ENCODE data around the gene APOB. TPM values are rescaled to one million over a fixed set of nuclear protein-coding genes. Genes with fewer than 3 reads are reported as not detected.

The APOB gene
- total and polyA plus RNA-seq, 2 of the 13 experiments (the other 11 are each of a cell fraction or from before 2014, with no cell fraction given), result 1,569 to 2,515 TPM

DNA sequence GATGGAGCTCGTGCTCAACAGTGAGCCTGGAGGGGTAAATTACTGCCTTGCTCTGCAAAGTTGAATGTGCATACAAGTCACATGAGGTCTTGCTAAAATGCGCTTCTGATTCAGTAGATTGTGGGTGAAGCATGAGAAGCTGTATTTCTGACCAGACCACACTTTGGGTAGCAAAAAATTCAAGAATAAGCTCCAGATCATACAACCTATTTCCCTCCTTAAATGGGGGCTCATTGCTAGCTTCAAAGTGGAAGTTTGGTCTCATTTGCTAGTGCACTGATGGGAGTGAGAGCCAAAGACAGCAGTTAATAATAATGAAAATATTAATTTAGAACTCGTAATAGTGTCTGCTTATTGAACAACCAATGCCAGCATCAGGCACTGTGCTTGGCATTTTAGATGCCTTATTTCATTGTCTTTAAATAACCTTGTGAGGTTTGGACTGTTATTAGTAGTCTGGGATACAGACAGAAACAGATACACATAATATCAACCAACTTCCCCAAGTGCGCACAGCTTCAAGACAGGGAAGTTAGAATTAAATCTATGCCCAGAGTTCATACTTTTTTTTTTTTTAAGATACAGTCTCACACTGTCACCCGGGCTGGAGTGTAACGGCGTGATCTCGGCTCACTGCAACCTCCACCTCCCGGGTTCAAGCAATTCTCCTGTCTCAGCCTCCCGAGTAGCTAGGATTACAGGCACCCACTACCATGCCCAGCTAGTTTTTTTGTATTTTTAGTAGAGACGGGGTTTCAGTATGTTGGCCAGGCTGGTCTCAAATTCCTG is 18.0 kb downstream of the APOB start (continued):
- TF ChIP-seq, protein P1, sequence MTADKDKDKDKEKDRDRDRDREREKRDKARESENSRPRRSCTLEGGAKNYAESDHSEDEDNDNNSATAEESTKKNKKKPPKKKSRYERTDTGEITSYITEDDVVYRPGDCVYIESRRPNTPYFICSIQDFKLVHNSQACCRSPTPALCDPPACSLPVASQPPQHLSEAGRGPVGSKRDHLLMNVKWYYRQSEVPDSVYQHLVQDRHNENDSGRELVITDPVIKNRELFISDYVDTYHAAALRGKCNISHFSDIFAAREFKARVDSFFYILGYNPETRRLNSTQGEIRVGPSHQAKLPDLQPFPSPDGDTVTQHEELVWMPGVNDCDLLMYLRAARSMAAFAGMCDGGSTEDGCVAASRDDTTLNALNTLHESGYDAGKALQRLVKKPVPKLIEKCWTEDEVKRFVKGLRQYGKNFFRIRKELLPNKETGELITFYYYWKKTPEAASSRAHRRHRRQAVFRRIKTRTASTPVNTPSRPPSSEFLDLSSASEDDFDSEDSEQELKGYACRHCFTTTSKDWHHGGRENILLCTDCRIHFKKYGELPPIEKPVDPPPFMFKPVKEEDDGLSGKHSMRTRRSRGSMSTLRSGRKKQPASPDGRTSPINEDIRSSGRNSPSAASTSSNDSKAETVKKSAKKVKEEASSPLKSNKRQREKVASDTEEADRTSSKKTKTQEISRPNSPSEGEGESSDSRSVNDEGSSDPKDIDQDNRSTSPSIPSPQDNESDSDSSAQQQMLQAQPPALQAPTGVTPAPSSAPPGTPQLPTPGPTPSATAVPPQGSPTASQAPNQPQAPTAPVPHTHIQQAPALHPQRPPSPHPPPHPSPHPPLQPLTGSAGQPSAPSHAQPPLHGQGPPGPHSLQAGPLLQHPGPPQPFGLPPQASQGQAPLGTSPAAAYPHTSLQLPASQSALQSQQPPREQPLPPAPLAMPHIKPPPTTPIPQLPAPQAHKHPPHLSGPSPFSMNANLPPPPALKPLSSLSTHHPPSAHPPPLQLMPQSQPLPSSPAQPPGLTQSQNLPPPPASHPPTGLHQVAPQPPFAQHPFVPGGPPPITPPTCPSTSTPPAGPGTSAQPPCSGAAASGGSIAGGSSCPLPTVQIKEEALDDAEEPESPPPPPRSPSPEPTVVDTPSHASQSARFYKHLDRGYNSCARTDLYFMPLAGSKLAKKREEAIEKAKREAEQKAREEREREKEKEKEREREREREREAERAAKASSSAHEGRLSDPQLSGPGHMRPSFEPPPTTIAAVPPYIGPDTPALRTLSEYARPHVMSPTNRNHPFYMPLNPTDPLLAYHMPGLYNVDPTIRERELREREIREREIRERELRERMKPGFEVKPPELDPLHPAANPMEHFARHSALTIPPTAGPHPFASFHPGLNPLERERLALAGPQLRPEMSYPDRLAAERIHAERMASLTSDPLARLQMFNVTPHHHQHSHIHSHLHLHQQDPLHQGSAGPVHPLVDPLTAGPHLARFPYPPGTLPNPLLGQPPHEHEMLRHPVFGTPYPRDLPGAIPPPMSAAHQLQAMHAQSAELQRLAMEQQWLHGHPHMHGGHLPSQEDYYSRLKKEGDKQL (CRISPR knock-in tag; IDR thresholded peaks at IDR 0.05; ENCODE audit: low read depth), result no peak
- TF ChIP-seq ZNF556 (CRISPR knock-in tag; IDR thresholded peaks at IDR 0.05; ENCODE audit: borderline replicate concordance) (0 out of 2 replicates have a peak, but pooled peaks have one; percentile 23), RBM22 (optimal IDR thresholded peaks at IDR 0.05; ENCODE audit: low read length) (peak; percentile 97), PHB2 (IDR thresholded peaks at IDR 0.05; ENCODE audit: partially characterized antibody) (no peak), NCOA1 (CRISPR knock-in tag; IDR thresholded peaks at IDR 0.05) (peak; percentile 5; the same call in 1 of the 2 replicates), POLR2G (IDR thresholded peaks at IDR 0.05; ENCODE audit: low read depth, low read length) (peak; percentile 47), IRX3 (CRISPR knock-in tag; IDR thresholded peaks at IDR 0.05; ENCODE audit: borderline replicate concordance, low read depth) (0 out of 2 replicates have a peak, but pooled peaks have one; percentile 51), RBFOX2 (IDR thresholded peaks at IDR 0.05; ENCODE audit: low read depth, low read length) (peak; percentile 89), PRMT3 (CRISPR knock-in tag; IDR thresholded peaks at IDR 0.05; ENCODE audit: borderline replicate concordance, low read depth) (no peak), ZNF562 (CRISPR knock-in tag; IDR thresholded peaks at IDR 0.05; ENCODE audit: borderline replicate concordance) (0 out of 2 replicates have a peak, but pooled peaks have one; percentile 46), ZNF260 (CRISPR knock-in tag; IDR thresholded peaks at IDR 0.05; ENCODE audit: borderline replicate concordance, low read depth) (no peak), ZFP36L1 (CRISPR knock-in tag; IDR thresholded peaks at IDR 0.05) (no peak), KAT8 (CRISPR knock-in tag; IDR thresholded peaks at IDR 0.05) (no peak), PHF20 (CRISPR knock-in tag; IDR thresholded peaks at IDR 0.05) (no peak), AGO2 (optimal IDR thresholded peaks at IDR 0.05; ENCODE audit: low read depth, low read length) (peak; percentile 81), HOXA7 (CRISPR knock-in tag; IDR thresholded peaks at IDR 0.05) (peak; percentile 50; the same call in 1 of the 2 replicates), ZNF768 (CRISPR knock-in tag; IDR thresholded peaks at IDR 0.05) (no peak)
- TF ChIP-seq, protein P2, sequence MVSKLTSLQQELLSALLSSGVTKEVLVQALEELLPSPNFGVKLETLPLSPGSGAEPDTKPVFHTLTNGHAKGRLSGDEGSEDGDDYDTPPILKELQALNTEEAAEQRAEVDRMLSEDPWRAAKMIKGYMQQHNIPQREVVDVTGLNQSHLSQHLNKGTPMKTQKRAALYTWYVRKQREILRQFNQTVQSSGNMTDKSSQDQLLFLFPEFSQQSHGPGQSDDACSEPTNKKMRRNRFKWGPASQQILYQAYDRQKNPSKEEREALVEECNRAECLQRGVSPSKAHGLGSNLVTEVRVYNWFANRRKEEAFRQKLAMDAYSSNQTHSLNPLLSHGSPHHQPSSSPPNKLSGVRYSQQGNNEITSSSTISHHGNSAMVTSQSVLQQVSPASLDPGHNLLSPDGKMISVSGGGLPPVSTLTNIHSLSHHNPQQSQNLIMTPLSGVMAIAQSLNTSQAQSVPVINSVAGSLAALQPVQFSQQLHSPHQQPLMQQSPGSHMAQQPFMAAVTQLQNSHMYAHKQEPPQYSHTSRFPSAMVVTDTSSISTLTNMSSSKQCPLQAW (CRISPR knock-in tag; IDR thresholded peaks at IDR 0.05), result peak; percentile 10; the same call in 1 of the 2 replicates
- TF ChIP-seq, protein P3, sequence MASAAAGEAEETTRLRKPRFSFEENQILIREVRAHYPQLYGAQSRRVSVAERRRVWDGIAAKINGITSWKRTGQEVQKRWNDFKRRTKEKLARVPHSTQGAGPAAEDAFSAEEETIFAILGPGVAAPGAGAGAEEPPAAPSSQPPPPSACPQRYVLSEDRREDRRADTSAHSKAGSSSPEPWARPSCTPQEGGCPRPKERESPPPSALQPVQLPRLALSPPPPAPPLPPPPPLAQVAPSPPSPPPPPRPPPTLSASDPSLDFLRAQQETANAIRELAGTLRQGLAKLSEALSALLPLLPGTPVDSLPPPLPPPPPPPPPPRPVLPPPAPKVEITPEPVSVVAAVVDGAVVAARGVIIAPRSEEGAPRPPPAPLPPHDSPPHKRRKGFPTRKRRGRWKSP (CRISPR knock-in tag; IDR thresholded peaks at IDR 0.05), result peak; percentile 27; the same call in 1 of the 2 replicates
- TF ChIP-seq, protein P4, sequence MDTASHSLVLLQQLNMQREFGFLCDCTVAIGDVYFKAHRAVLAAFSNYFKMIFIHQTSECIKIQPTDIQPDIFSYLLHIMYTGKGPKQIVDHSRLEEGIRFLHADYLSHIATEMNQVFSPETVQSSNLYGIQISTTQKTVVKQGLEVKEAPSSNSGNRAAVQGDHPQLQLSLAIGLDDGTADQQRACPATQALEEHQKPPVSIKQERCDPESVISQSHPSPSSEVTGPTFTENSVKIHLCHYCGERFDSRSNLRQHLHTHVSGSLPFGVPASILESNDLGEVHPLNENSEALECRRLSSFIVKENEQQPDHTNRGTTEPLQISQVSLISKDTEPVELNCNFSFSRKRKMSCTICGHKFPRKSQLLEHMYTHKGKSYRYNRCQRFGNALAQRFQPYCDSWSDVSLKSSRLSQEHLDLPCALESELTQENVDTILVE (CRISPR knock-in tag; IDR thresholded peaks at IDR 0.05), result no peak

Data from HepG2 (cell line).